ENCODE results near the gene SLIT3. TPM values are rescaled to one million over a fixed set of nuclear protein-coding genes. Genes with fewer than 3 reads are reported as not detected.

SLIT3 gene
- polyA plus RNA-seq, 3 donors, result 0.99 to 24.6 (median 16.4) TPM

DNA sequence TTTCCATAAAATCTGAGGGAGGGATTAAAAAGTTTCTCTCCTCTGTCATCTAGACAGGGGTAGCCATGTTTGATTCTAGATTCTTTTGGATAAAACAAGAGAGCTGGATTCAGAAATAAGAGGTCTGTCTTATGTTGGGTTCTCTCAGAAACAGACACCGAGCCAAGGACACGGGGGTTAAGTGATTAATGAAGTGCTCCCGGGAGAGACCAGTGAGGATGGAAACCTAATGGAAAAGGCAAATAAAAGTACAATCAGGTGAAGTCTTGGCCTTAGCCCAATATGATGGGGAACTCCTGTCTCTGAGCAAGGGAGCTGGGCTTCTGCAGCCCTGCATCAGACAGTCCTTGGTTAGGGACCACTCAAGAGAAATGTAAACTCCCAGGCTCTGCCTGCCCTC lies 413.0 kb downstream of the SLIT3 start:
- WGBS, 3 donors, result 43 to 83% (median 82%) methylated on average over 3 of the region's 3 CpGs
- H3K27ac ChIP-seq (ENCODE audit: low read depth, low read length), result no peak overlapping the region

DNA sequence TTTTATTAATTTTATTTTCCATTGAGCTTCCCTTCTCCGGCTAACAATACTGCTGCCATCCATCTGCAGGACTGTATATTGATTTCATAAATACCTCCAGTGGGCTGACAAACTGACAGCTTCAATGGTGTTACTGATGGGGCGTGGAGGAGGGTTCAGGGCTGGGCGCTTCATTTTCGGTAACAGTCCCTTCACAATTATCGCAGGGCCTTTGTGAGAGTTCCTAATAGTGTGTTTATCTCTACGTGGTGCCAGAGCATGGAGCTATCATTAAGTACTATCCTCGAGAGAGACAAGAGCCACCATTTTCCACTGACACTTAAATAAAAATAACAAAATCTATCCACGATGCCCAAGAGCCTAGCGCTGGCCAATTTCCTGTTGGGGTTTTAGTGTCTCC lies 414.8 kb downstream of the SLIT3 start:
- WGBS, 3 donors, result 65 to 74% (median 72%) methylated on average over 9 of the region's 9 CpGs
- H3K27ac ChIP-seq (ENCODE audit: low read depth, low read length), result no peak overlapping the region

DNA sequence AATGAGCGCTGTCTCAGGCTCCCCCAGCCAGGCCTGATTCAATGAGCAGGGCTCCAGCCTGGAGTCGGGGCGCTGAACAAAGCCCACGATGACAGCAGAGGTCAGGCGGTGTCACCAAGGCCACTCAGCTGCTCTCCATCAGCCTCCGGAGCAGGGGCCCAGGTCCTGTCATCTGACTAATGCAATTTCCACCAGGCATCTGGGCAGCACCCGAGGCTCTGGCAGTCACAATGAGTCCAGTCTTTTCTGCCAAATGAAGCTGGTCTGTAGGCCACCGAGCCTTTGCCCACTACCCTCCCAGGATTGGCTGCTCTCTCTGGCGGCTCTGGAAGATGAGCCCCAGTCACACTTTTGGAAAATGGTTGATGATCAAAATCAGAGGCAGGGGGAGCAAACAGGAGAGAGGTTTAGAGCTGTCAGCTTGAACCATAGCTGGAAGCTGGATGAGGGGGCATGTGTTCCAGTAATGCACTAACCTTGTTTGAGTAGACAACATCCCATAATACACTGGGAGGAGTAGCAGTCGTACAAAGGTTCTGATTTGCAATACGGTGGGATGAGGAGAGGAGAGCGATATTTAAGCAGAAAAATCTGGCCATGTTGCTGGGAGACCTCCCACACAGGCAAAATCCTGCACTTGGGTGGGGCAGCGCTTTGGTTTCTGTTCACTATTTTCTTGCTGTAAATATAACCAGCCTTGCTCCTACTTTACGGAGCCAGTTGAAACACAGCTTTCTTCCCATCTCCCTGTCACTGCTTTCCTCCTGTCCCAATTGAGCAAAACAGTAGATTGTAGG lies 415.4 kb downstream of the SLIT3 start:
- WGBS, 3 donors, result 72 to 81% (median 78%) methylated on average over 14 of the region's 14 CpGs
- H3K27ac ChIP-seq (ENCODE audit: low read depth, low read length), result no peak overlapping the region

DNA sequence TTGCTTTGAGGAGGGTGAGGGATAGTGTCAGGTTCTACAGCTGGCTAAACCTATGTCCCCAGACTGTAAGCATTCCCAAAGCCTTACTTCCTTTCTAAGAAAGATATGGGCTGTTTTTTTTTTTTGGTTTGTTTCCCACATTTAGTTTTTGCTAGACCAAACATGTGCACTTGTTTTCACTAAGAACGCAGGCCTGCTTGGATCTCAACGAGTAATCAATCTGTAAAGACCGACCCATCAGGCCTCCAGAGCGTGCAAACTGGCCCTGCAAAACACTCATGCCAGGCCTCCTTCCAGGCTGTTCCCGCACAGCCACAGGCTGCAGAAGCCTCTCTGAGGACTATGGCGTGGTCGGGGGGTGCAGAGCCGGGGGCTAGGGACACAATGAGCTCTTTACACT lies 416.9 kb downstream of the SLIT3 start:
- no peak overlapping the region for H3K27ac ChIP-seq (ENCODE audit: low read depth, low read length)
- 64 to 84% (median 84%) methylated on average over 8 of the region's 8 CpGs for WGBS, 3 donors

DNA sequence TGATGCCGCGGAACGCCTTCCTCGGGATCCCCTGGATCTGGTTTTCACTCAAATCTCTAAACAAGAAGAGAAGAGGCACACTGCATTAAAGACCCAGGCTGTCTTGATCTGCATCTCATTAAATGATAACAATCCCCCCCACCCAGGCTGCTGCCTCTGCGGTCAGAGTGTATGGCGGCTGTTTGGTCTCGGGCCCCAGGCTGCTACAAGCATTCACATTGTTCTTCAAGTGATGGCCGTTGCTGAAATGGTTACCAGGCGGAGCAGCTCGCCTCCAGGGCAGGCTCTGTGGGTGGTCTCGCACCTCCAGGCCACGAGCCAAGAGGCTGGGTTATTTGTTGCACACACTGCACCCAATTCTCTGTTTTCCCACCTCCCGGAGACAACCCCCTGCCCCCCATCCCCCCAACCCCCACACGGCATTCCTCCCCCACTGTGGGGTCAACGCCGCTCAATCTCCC lies 417.6 kb downstream of the SLIT3 start:
- 80 to 88% (median 82%) methylated on average over 16 of the region's 16 CpGs for WGBS, 3 donors
- H3K27ac ChIP-seq (ENCODE audit: low read depth, low read length), result no peak overlapping the region

DNA sequence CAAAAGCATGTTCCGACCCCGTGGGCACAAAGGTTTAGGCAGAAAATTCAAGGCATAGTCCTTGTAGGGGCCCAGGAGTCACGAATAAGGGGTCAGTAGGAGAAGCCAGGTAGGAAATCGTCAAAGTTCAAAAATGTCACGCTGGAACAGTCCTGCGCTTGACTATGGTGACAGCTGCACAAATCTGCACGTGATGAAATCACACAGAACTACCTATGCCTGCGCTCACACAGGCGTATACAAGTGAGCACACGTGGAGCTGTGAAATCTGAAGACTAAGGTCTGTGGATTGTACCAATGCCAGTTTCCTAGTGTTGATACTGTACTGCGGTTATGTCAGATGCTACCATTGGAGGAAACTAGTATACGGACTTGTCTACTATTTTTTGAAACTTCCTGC lies 418.7 kb downstream of the SLIT3 start:
- H3K27ac ChIP-seq (ENCODE audit: low read depth, low read length), result no peak overlapping the region
- WGBS, 3 donors, result 82 to 87% (median 84%) methylated on average over 12 of the region's 12 CpGs

DNA sequence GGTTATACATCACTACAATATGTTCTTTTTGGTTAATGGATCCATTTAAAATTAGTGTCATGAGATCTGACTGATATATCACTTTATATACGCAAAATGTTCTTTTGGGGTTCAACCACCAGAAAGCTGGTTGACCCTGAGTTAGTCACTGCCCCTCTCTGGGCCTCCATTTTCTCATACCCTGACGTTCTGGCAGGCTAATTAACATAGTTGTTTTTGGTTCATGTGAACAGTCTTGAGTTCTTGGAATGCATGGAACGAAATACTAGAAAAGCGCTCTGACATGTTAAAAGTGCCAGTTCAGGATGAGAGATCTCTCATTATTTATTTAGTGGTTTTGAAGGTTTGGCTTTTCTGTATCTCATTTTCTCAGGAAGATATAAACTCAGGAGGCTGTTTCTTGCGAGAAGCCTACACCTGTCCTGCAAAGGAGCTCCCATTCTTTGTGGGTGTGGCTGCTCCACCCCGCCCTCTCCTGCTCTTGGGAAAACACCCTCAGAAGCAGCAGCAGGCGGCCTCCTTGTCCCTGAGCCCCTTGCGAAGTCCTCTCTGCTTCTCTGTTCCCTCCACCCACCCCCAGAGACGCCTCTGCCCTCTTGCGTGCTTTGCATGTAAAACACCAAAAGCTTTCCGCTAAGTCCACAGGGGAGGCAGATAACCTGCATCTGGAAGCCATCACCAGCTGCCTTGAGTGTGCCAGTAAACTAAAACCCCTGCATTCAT lies 419.4 kb downstream of the SLIT3 start:
- 56 to 89% (median 87%) methylated on average over 11 of the region's 11 CpGs for WGBS, 3 donors
- H3K27ac ChIP-seq (ENCODE audit: low read depth, low read length), result no peak overlapping the region

DNA sequence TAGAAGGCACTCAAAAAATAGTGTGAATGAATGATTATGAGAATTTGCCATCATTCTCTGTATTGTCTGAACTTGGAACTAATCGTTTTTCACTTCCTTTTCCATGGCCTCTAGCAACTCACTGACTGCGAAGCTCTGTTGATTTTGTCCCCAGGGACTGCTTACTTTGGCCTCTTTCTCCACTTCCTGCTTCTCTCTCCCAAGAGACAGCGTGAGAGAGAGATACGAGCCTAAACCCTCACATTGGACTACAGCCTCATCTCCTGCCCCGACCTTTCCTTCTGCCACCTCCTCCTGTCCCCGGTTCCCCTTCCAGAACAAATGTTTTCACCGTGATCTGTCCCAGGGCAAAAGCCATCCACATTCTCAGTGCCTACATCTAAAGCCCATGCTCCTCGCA lies 421.0 kb downstream of the SLIT3 start:
- 31 to 50% (median 38%) methylated on average over 8 of the region's 8 CpGs for WGBS, 3 donors
- H3K27ac ChIP-seq (ENCODE audit: low read depth, low read length), result no peak overlapping the region

DNA sequence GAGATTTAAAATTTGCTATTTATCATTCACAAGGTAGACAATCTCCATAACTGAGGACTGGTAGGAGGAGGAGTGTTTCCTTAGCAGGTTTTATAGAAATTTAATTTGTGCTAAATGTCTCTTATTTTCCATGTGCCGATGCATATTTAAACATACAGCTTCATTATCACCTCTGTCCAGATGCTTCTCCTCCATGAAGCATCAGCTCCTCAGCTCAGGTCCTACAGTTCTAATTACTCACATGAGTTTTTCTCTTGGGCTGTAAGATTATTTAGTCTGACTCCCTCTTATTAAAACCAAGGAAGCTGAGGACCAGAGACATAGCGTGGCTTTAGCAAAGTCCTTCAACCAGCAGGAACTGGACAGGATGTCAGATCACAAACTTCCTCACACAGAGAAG lies 421.6 kb downstream of the SLIT3 start:
- no peak overlapping the region for H3K27ac ChIP-seq (ENCODE audit: low read depth, low read length)
- WGBS, 3 donors, result 88 to 94% (median 91%) methylated on average over 2 of the region's 2 CpGs

DNA sequence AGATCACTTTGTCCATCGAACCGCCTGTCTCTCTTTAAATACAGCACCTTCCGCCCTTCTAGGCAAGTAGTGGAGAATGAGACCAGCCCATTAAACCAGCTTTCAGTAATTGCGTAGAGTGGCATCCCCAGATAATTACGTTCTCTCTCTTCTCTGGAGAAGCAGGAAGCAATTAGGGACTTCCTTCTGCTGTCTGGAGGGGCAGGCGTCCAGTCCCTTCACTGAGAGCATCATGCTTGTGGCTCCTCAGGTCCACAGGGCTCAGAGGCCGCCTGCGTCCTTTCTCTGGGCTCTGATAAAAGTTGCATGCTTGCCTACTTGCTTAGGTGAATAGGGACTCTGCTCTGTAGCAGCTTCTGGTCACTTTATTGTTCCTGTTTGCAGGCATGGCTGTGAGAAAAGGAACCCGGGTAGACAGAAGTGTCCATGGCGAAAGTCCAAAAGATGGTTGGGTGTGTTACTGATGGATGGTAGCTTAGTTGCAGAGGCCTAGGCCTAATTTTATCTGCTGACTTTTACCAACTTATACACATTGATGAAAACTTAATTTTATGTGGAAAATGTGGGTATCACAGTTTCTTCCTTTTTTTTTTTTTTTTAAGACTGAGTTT lies 422.7 kb downstream of the SLIT3 start:
- H3K27ac ChIP-seq (ENCODE audit: low read depth, low read length), result no peak overlapping the region
- WGBS, 3 donors, result 57 to 60% (median 59%) methylated on average over 10 of the region's 10 CpGs

DNA sequence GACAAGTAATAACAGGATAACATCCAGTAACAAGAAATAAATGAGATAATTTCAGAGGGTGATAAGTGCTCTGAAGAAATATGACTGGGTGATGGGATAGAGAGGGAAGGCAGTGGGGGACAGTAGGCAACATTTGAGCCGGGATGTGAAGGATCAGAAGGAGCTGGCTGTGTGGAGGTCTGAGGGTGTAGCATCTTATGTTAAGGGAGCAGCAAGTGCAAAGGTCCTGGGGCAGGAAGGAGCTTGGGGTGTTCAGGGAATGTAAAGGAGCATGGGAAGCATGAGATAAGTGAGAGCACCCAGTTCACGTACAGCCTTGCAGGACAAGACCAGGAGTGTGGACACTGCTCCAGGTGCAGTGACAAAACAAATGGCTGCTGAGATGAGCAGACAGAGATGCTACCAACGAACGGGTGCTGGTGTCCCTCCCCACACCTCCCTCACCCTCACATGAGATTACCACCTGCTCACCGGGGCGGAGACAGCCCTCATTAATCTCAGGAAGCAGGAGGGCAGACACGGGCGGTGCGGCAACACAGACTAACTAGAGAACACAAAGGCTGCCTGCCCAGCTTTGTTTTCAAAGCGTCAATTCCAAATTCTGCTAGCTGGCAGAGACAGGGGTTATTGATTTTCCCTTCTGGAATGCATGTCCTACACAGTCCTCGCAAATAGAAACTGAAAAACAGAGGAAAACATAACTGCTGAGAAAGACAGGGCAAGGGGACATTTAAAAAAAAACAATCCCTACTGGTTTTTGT lies 423.6 kb downstream of the SLIT3 start:
- 15 to 48% (median 43%) methylated on average over 11 of the region's 11 CpGs for WGBS, 3 donors
- no peak overlapping the region for H3K27ac ChIP-seq (ENCODE audit: low read depth, low read length)

DNA sequence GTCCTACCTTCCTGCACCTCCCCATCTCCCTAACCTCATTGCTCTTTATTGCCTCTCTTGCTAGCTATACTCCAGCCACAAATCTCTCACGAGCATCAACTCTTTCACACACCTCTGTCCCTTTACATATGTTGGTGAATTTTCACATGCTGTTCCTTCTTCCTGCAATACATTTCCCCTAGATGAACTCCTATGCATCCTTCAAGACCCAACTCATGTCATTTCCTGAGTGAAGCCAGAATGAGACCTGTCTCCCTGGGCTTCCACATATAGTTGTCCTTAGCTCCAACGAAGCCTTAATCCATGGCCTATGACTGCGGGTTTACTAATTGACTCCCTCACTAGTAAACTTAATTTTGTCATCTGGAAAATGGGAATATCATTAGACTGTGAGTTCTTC lies 424.5 kb downstream of the SLIT3 start:
- 91 to 96% (median 94%) methylated on average over 3 of the region's 3 CpGs for WGBS, 3 donors
- no peak overlapping the region for H3K27ac ChIP-seq (ENCODE audit: low read depth, low read length)

DNA sequence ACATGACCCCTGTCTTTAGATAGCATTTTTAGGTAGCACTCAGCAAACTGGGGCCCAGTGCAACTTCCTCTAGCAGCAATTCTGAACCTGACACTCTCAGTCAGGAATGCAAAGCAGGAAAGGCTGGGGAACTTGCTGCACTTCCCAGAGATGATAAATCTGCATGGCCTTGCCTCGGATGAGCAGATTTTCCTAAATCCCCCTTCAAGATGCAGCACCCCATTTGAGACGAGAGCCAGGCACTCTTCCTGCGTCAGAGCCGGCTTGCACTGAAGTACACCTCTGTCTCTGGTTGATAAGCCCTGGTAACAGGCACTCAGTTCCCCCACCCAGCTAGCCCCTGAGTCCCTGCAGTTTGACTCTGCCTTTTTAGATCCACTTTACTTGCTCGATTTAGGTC lies 425.1 kb downstream of the SLIT3 start:
- H3K27ac ChIP-seq (ENCODE audit: low read depth, low read length), result no peak overlapping the region
- WGBS, 3 donors, result 36 to 47% (median 47%) methylated on average over 5 of the region's 5 CpGs

DNA sequence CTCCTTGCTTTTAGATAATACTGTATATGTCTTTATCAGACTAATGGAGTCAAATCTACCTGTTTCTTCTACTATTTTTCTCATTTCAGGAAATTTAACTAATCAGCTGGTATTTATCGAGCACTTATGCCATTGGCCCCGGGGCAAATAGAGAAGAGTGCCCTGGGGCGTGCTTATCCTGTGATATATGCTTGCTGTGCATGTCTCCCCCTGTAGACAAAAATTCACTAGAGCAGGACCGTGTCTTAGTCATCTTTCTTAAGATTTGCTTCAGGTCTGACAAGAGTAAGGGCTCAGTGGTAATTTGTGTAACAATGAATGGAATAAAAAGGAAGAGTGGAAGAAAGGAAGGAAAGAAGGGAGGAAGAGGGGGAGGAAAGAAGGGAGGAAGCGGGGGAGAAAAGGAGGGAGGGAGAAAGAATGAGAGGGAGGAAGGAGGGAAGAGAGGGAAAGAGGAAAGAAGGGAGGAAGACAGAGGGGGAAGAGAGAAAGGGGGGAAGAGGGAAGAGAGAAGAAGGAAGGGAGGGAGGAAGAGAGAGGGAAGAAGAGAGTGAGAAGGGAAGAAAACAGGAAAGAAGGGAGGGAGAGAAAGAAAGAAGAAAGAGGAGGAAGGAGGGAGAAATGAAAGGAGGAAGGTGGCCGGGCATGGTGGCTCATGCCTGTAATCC lies 426.1 kb downstream of the SLIT3 start:
- WGBS, 3 donors, result 70 to 79% (median 71%) methylated on average over 6 of the region's 6 CpGs
- H3K27ac ChIP-seq (ENCODE audit: low read depth, low read length), result no peak overlapping the region

DNA sequence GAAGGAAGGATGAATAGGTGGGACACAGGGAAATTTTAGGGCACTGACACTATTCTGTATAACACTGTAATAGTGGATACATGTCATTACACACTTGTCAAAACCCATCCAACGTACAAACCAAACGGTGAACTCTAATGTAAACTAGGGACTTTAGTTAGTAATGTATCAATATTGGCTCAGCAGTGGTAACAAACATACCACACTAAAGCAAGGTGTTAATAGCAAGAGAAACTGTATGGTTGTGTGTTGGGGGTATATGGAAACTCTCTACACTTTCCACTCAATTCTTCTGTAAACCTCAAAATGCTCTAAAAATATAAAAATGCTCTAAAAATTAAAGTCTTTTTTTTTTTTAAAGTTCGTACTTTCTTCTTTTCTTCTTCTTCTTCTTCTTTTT lies 428.7 kb downstream of the SLIT3 start:
- WGBS, 3 donors, result 45 to 72% (median 69%) methylated on average over 3 of the region's 3 CpGs
- H3K27ac ChIP-seq (ENCODE audit: low read depth, low read length), result no peak overlapping the region

DNA sequence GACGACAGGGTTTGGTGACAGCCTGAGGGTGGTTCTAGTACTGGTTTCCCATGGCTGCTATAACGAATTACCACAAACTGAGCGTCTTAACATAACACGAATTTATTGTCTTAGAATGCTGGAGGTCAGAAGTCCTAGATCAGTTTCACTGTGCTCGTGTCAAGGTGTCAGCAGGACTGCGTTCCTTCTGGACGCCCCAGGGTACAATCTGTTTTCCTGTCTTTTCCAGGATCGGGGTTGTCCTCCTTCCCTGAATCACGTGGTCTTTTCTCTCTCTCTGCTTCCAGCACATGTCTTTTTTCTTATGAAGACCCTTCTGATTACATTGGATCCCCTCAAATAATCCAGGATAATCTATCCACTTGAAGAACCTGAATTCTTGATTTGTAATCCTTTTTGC lies 430.0 kb downstream of the SLIT3 start:
- no peak overlapping the region for H3K27ac ChIP-seq (ENCODE audit: low read depth, low read length)
- 74 to 78% (median 76%) methylated on average over 9 of the region's 9 CpGs for WGBS, 3 donors

DNA sequence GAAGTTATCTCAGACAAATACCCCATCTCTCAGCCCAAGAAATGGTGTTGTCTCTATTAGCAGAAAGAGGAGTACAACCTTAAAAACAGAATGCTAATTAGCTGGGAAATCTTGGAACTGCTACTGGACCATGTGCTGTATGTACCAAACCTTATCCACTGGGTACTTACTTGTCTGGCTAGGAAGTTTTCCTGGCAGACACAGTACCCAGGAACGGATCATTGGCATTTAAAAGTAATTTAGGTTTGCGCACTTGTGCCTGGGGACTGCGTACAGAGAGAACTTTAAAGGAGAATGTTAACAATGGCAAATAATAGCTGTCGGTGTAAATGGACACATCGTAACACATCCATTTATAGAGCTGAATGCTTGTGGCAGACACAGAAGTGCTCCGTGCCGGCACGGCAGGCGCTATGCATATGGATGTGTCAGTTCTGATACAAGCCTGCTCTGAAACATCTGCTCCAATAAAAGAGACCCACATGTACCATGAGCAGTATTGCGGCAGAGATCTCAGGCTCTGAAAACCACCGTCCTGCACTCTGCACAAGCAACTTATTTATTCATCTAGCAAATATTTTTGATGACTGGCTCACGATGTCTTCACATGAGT lies 431.2 kb downstream of the SLIT3 start:
- H3K27ac ChIP-seq (ENCODE audit: low read depth, low read length), result no peak overlapping the region
- 84 to 91% (median 88%) methylated on average over 12 of the region's 12 CpGs for WGBS, 3 donors

DNA sequence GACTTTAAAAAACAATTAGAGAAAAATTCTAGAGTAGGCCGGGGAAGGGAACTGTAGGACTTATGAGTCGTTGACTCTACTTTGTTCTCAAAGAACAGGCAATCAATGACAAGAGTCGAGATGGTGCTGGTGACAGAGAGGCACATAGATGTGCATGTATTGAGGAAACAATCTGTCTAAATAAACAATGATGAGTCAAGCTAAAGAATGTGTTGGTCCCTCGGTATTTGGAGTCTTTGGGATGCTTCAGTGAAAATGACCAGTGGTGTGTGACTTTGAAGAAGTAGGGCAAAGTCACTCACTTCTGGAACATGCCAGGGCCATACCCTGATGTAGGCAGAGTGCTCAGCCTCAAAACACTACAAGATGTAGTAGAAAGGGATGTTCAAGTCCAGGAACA lies 433.7 kb downstream of the SLIT3 start:
- H3K27ac ChIP-seq (ENCODE audit: low read depth, low read length), result no peak overlapping the region
- 85 to 87% (median 87%) methylated on average over 4 of the region's 4 CpGs for WGBS, 3 donors
